SK-MEL-5 (cell line): ENCODE data around the gene LGALS7B. TPM values are rescaled to one million over a fixed set of nuclear protein-coding genes. Genes with fewer than 3 reads are reported as not detected.
"Not testable (repeated sequence)": the region's sequence is repeated elsewhere in the genome, so short reads cannot be mapped to it uniquely, and the experiment has no call there.

Experiments
- DNase-seq: peaks from one replicate; pipeline ENCODE4 v3.0.0-alpha.2; 2016; ENCODE audit warnings: low read depth, low spot score
- in situ Hi-C: cut with HindIII; loops from 2 replicates; pipeline ENCODE4 v1.10.0; 2016; ENCODE audit warnings: low sequenced_read_pairs, high pct_unique_total_duplicates, low pct_unique_long_range_greater_than_20kb
- total RNA-seq: library from RNA; depleted of rRNA; stranded (reverse); fragments of >200 nt; shearing (Covaris generic); gene quantifications from 2 replicates; pipeline ENCODE4 v1.2.3, GENCODE V29; 2014

Gene LGALS7B
- total RNA-seq, 1 experiment from 2014 or later: not detected

- no peak for DNase-seq
- in situ Hi-C loops: no loop called here
Measured at GRCh38 chr19:38809592-38810252, 20.7 kb downstream of the LGALS7B start.

GRCh38 chr19:38812009-38812840, 23.2 kb downstream of the LGALS7B start:
- in situ Hi-C loops: no loop called here
- DNase-seq: no peak

- in situ Hi-C loops: no loop called here
- DNase-seq: no peak
Measured at GRCh38 chr19:38812841-38813320, 23.9 kb downstream of the LGALS7B start, which contains the start of gene LGALS4. TSS of gene LGALS4 (minus strand) at chr19:38812945. CDS start at chr19:38812886, 59 bp downstream.

- in situ Hi-C loops: no loop called here
- DNase-seq: no peak
Measured at GRCh38 chr19:38813323-38813722, 24.3 kb downstream of the LGALS7B start.

- DNase-seq, in situ Hi-C loops: not testable (repeated sequence)
Measured at GRCh38 chr19:38813932-38814331, 24.9 kb downstream of the LGALS7B start.

- in situ Hi-C loops: no loop called here
- DNase-seq: no peak
Measured at GRCh38 chr19:38815059-38816001, 26.3 kb downstream of the LGALS7B start.

- in situ Hi-C loops: no loop called here
- DNase-seq: no peak
Measured at GRCh38 chr19:38816131-38816750, 27.2 kb downstream of the LGALS7B start.

GRCh38 chr19:38817081-38817480, 28.1 kb downstream of the LGALS7B start:
- no peak for DNase-seq
- in situ Hi-C loops: no loop called here

- in situ Hi-C loops: no loop called here
- DNase-seq: no peak
Measured at GRCh38 chr19:38819231-38819920, 30.4 kb downstream of the LGALS7B start.

- in situ Hi-C loops, DNase-seq: not testable (repeated sequence)
Measured at GRCh38 chr19:38821230-38821825, 32.3 kb downstream of the LGALS7B start.

GRCh38 chr19:38825936-38826335, 36.9 kb downstream of the LGALS7B start:
- in situ Hi-C loops, DNase-seq: not testable (repeated sequence)

GRCh38 chr19:38826856-38827551, 38.0 kb downstream of the LGALS7B start:
- in situ Hi-C loops: no loop called here
- DNase-seq: no peak

- DNase-seq, in situ Hi-C loops: not testable (repeated sequence)
Measured at GRCh38 chr19:38829203-38829602, 40.2 kb downstream of the LGALS7B start.

- DNase-seq: no peak
- in situ Hi-C loops: no loop called here
Measured at GRCh38 chr19:38830039-38830733, 41.2 kb downstream of the LGALS7B start.

- peak; percentile 36 for DNase-seq
- in situ Hi-C loops: no loop called here
Measured at GRCh38 chr19:38831142-38831605, 42.2 kb downstream of the LGALS7B start.
